Osteoblast (primary cell): Measurements from ENCODE around the gene CCDC91. TPM values are rescaled to one million over a fixed set of nuclear protein-coding genes. Genes with fewer than 3 reads are reported as not detected.

ENCODE experiments used
- DNase-seq: peaks from one replicate; pipeline ENCODE4 v3.0.0; 2011; ENCODE audit warnings: low spot score, mixed read lengths; ENCODE audit not compliant: insufficient read length; ENCODE audit errors: missing footprints
- H2AFZ ChIP-seq: 2 replicates; pipeline ENCODE4 v1.6.0; 2011; ENCODE audit warnings: mild to moderate bottlenecking, low read length
- H3K27ac ChIP-seq: 2 replicates; pipeline ENCODE4 v1.5.1; 2011; ENCODE audit warnings: mild to moderate bottlenecking, low read depth, low read length, moderate library complexity
- H3K27me3 ChIP-seq: 2 replicates; pipeline ENCODE4 v1.6.0; 2012; ENCODE audit warnings: mild to moderate bottlenecking, control low read depth, inconsistent platforms, low read length, moderate library complexity; ENCODE audit not compliant: insufficient read depth
- H3K36me3 ChIP-seq: 2 replicates; pipeline ENCODE4 v1.5.1; 2011; ENCODE audit warnings: mild to moderate bottlenecking, low read length, control low read depth, moderate library complexity; ENCODE audit not compliant: insufficient read depth
- H3K4me1 ChIP-seq: 2 replicates; pipeline ENCODE4 v1.5.1; 2011; ENCODE audit warnings: mild to moderate bottlenecking, low read length, control low read depth, moderate library complexity; ENCODE audit not compliant: insufficient read depth
- H3K4me2 ChIP-seq: 2 replicates; pipeline ENCODE4 v1.6.0; 2011; ENCODE audit warnings: mild to moderate bottlenecking, low read length; ENCODE audit not compliant: insufficient read depth
- H3K4me3 ChIP-seq: fragments of 200-600 bp; sonication (generic); 3 replicates; pipeline ENCODE4 v1.5.1; 2012; ENCODE audit warnings: mild to moderate bottlenecking, low read length, inconsistent platforms; ENCODE audit not compliant: insufficient read depth
- H3K79me2 ChIP-seq: 2 replicates; pipeline ENCODE4 v1.6.0; 2012; ENCODE audit warnings: mild to moderate bottlenecking, low read length, control low read depth, inconsistent platforms; ENCODE audit not compliant: insufficient read depth
- H3K9me3 ChIP-seq: 2 replicates; pipeline ENCODE4 v1.5.1; 2011; ENCODE audit warnings: low read depth, low read length, control low read depth
- H4K20me1 ChIP-seq: 2 replicates; pipeline ENCODE4 v1.6.0; 2012; ENCODE audit warnings: mild to moderate bottlenecking, low read length, control low read depth; ENCODE audit not compliant: insufficient read depth
- small RNA-seq: library from RNA; depleted of rRNA; stranded (forward); fragments of <200 nt; gene quantifications from one replicate; pipeline ENCODE3, GENCODE V24; 2012
- total RNA-seq: library from RNA; depleted of rRNA; stranded (reverse); fragments of >200 nt; gene quantifications from 2 replicates; pipeline ENCODE4 v1.2.3, GENCODE V29; 2012
- TF ChIP-seq, protein P1 (sequence below): IDR thresholded peaks from 2 replicates; pipeline ENCODE4 v1.5.1; 2011; ENCODE audit warnings: mild to moderate bottlenecking, low read depth, low read length, moderate library complexity; ENCODE audit errors: extremely low read depth

CCDC91 gene
- total RNA-seq, 1 donor, result 36.2 TPM

DNA sequence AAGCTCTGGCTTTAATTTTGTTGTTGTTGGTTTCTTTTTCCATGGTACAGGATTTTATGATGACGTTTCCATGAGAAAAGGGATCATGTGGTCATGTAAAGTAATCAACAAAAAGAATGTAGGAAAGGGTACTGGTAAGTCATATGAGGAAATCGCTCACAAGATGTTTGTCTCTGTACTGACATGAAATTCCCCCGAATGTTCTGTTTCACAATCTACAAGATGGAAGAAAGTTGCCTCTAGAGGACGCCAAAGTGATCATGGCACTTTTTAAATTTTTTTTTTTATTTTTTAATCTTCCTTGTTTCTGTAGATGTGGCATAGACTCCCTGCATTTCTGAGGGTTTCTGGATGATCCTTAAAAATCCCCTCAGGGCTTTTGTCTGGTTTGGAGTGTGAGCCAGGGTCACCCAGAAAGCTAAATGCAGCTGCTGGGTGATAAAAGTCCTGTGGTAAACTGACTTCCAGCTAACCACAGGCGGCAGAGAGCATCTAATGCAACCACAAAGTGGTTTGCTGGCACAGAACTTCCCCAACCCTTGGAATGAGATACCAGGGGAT, 393.5 kb downstream of the CCDC91 start:
- no peaks in the 10 kb centered on the region for H4K20me1 ChIP-seq
- H3K4me3 ChIP-seq, result no peak overlapping the region
- no peaks in the 10 kb centered on the region for H3K9me3 ChIP-seq
- peaks cover 17% of the 10 kb centered on the region for H3K4me1 ChIP-seq
- H3K36me3 ChIP-seq, result no peaks in the 10 kb centered on the region
- H3K79me2 ChIP-seq, result no peaks in the 10 kb centered on the region
- TF ChIP-seq, protein P1, sequence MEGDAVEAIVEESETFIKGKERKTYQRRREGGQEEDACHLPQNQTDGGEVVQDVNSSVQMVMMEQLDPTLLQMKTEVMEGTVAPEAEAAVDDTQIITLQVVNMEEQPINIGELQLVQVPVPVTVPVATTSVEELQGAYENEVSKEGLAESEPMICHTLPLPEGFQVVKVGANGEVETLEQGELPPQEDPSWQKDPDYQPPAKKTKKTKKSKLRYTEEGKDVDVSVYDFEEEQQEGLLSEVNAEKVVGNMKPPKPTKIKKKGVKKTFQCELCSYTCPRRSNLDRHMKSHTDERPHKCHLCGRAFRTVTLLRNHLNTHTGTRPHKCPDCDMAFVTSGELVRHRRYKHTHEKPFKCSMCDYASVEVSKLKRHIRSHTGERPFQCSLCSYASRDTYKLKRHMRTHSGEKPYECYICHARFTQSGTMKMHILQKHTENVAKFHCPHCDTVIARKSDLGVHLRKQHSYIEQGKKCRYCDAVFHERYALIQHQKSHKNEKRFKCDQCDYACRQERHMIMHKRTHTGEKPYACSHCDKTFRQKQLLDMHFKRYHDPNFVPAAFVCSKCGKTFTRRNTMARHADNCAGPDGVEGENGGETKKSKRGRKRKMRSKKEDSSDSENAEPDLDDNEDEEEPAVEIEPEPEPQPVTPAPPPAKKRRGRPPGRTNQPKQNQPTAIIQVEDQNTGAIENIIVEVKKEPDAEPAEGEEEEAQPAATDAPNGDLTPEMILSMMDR, result peak; percentile 74
- DNase-seq, result peak; percentile 72
- H2AFZ ChIP-seq, result peak overlapping the region; percentile 45
- peak overlapping the region; percentile 37 for H3K27ac ChIP-seq
- peak overlapping the region; percentile 33 for H3K4me2 ChIP-seq
- H3K27me3 ChIP-seq, result no peaks in the 10 kb centered on the region

DNA sequence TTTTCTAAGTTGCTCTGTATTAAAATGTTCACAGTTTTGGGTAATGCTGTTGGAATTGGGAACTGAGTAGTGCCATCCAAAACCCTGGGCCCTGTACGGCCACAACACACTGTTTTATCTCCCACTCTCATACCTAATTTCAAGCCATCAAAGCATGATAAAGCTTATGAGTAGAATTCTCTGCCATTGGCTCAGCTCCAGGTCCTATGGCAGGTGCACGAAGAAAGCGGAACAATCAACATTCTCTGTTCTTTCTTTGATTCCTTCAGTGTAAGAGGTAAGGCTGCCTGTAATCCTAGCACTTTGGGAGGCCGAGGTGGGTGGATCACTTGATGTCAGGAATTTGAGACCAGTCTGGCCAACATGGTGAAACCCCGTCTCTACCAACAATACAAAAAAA, 394.9 kb downstream of the CCDC91 start:
- H3K9me3 ChIP-seq, result no peaks in the 10 kb centered on the region
- DNase-seq, result no peak
- no peaks in the 10 kb centered on the region for H3K36me3 ChIP-seq
- no peak overlapping the region for H3K27ac ChIP-seq
- TF ChIP-seq, protein P1, result no peak
- no peak overlapping the region for H3K4me3 ChIP-seq
- H3K79me2 ChIP-seq, result no peaks in the 10 kb centered on the region
- H3K4me2 ChIP-seq, result no peak overlapping the region
- no peak overlapping the region for H2AFZ ChIP-seq
- H3K4me1 ChIP-seq, result peaks cover 12% of the 10 kb centered on the region
- no peaks in the 10 kb centered on the region for H4K20me1 ChIP-seq
- H3K27me3 ChIP-seq, result no peaks in the 10 kb centered on the region

DNA sequence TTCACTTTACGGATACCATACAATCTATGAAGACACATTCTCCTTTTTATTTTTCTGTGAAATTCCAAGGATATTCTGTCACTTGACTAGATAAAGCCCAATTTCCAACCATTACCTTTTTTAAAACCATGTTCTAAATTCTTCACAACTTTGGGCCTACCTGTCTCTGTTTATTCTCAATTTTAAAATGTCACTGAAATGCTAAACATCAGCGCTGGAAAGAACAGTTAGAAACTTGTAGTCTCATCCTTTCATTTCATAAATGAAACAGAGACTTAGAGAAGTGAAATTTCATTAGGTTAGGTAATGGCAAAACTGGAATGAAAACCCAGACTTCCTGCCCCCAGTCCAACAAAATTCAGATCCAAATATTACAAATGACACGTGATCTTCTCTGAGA, 396.2 kb downstream of the CCDC91 start:
- Histone ChIP-seq H2AFZ (no peak overlapping the region), H3K79me2 (no peaks in the 10 kb centered on the region), H3K27ac (no peak overlapping the region), H3K4me2 (no peak overlapping the region), H3K4me3 (no peak overlapping the region), H3K4me1 (peaks cover 12% of the 10 kb centered on the region), H4K20me1 (no peaks in the 10 kb centered on the region), H3K27me3 (no peaks in the 10 kb centered on the region), H3K36me3 (no peaks in the 10 kb centered on the region), H3K9me3 (no peaks in the 10 kb centered on the region)
- TF ChIP-seq, protein P1, result no peak
- DNase-seq, result no peak

DNA sequence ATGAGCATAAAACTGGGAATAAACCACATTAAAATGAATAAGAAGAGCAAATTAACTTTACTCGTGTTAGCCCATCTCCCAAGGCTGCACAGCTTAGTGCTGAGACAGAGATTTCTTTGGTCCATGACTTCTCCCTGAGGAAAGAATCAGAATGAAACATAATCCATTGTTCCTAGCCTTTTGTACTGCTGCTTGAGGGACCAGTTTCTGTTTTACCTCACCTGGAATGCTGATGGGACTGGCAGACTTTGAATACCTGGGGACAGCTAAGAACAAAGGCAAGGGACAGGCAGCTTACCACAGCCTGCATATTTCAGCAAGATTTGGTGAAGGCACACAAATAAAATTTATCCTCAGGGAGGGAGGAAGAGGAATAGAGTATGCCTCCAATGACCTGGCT, 401.6 kb downstream of the CCDC91 start:
- H3K4me2 ChIP-seq, result no peak overlapping the region
- DNase-seq, result no peak
- H4K20me1 ChIP-seq, result no peaks in the 10 kb centered on the region
- H2AFZ ChIP-seq, result no peak overlapping the region
- no peak overlapping the region for H3K27ac ChIP-seq
- no peak overlapping the region for H3K4me3 ChIP-seq
- no peaks in the 10 kb centered on the region for H3K36me3 ChIP-seq
- TF ChIP-seq, protein P1, result no peak
- no peaks in the 10 kb centered on the region for H3K79me2 ChIP-seq
- H3K27me3 ChIP-seq, result no peaks in the 10 kb centered on the region
- no peaks in the 10 kb centered on the region for H3K4me1 ChIP-seq
- H3K9me3 ChIP-seq, result no peaks in the 10 kb centered on the region

Small RNA genes within 50 kb of the gene (small RNA-seq; reads per million reads assigned to genes)
- gene RNA5SP355, result not detected
- gene RNU4-54P, result not detected

Other genes with a start within 250 kb of the CCDC91 start
- 2.2 and 3.2 TPM in 2 replicates for gene PTHLH, start 217.7 kb upstream of the CCDC91 start, total RNA-seq